GM12892 (cell line): ENCODE results near the gene SPACA7.

ENCODE experiments used
- POLR2AphosphoS5 ChIP-seq: IDR thresholded peaks from 2 replicates; pipeline ENCODE4 v1.6.1; 2011; ENCODE audit warnings: low read depth, low read length, control low read depth
- TAF1 ChIP-seq: IDR thresholded peaks from 2 replicates; pipeline ENCODE4 v1.6.1; 2011; ENCODE audit warnings: low read depth, mild to moderate bottlenecking, control low read depth, low read length, borderline replicate concordance

- no peak for TF ChIP-seq POLR2AphosphoS5
- no peak for TF ChIP-seq TAF1
Observed at GRCh38 chr13:112449545-112449930, 73.4 kb downstream of the SPACA7 start.
